GM06990 (cell line): ENCODE measurements around the gene KCNIP4.

Experiments
- DNase-seq: peaks from one replicate; pipeline ENCODE4 v3.0.0-alpha.2; 2011; ENCODE audit not compliant: insufficient read length; ENCODE audit errors: extremely low read depth
- H3K27me3 ChIP-seq: replicated peaks from 2 replicates; pipeline ENCODE4 v1.6.0; 2011; ENCODE audit warnings: low read length; ENCODE audit not compliant: control insufficient read depth, insufficient read depth
- H3K36me3 ChIP-seq: 2 replicates; pipeline ENCODE4 v1.5.1; 2011; ENCODE audit warnings: low read length; ENCODE audit not compliant: control insufficient read depth, insufficient read depth
- H3K4me3 ChIP-seq: replicated peaks from 2 replicates; pipeline ENCODE4 v1.5.1; 2011; ENCODE audit warnings: low read depth, mild to moderate bottlenecking, control low read depth, low read length
- CTCF ChIP-seq: IDR thresholded peaks from 2 replicates; pipeline ENCODE4 v1.5.1; 2011; ENCODE audit warnings: low read length, control low read depth, mild to moderate bottlenecking, inconsistent platforms; ENCODE audit not compliant: insufficient read depth, poor library complexity, severe bottlenecking

Gene KCNIP4

GRCh38 chr4:21202959-21203358, 745.6 kb downstream of the KCNIP4 start:
- no peak overlapping the region for H3K4me3 ChIP-seq
- no peaks in the 10 kb centered on the region for H3K27me3 ChIP-seq
- H3K36me3 ChIP-seq = no peaks in the 10 kb centered on the region
- TF ChIP-seq CTCF = no peak
- DNase-seq = no peak

- no peak for TF ChIP-seq CTCF
- Histone ChIP-seq H3K4me3 (no peak overlapping the region), H3K27me3 (no peaks in the 10 kb centered on the region), H3K36me3 (no peaks in the 10 kb centered on the region)
- DNase-seq = no peak
These were observed 749.9 kb downstream of the KCNIP4 start for GRCh38 chr4:21198683-21199082.

- TF ChIP-seq CTCF = no peak
- H3K4me3 ChIP-seq = no peak overlapping the region
- DNase-seq = no peak
- H3K27me3 ChIP-seq = no peaks in the 10 kb centered on the region
- H3K36me3 ChIP-seq = no peaks in the 10 kb centered on the region
These were observed 752.9 kb downstream of the KCNIP4 start for GRCh38 chr4:21195682-21196081.

- no peaks in the 10 kb centered on the region for H3K27me3 ChIP-seq
- no peak for DNase-seq
- no peak for TF ChIP-seq CTCF
- no peak overlapping the region for H3K4me3 ChIP-seq
- no peaks in the 10 kb centered on the region for H3K36me3 ChIP-seq
These were observed 756.2 kb downstream of the KCNIP4 start for GRCh38 chr4:21192367-21192766.

- no peak overlapping the region for H3K4me3 ChIP-seq
- no peaks in the 10 kb centered on the region for H3K36me3 ChIP-seq
- H3K27me3 ChIP-seq = no peaks in the 10 kb centered on the region
- DNase-seq = no peak
- no peak for TF ChIP-seq CTCF
These were observed 757.3 kb downstream of the KCNIP4 start for GRCh38 chr4:21191317-21191716.

- H3K4me3 ChIP-seq = no peak overlapping the region
- no peak for TF ChIP-seq CTCF
- no peak for DNase-seq
- no peaks in the 10 kb centered on the region for H3K27me3 ChIP-seq
- no peaks in the 10 kb centered on the region for H3K36me3 ChIP-seq
These were observed 763.8 kb downstream of the KCNIP4 start for GRCh38 chr4:21184788-21185187.
